CD4-positive, alpha-beta T cell treated with Interleukin-21 for 1 hour (primary cell): ENCODE results near the gene CTNND1.

Experiments used
- DNase-seq: peaks from one replicate; pipeline ENCODE4 v3.0.0-alpha.2; 2020

Gene CTNND1

GRCh38 chr11:57762235-57762861 lies 746 bp downstream of the CTNND1 start:
- no peak for DNase-seq

- no peak for DNase-seq
Observed at GRCh38 chr11:57763568-57763967, 2.0 kb downstream of the CTNND1 start.

- no peak for DNase-seq
Observed at GRCh38 chr11:57764021-57764420, 2.4 kb downstream of the CTNND1 start.

- no peak for DNase-seq
Observed at GRCh38 chr11:57764566-57764965, 3.0 kb downstream of the CTNND1 start.

GRCh38 chr11:57764972-57765371 lies 3.4 kb downstream of the CTNND1 start:
- DNase-seq: no peak

- no peak for DNase-seq
Observed at GRCh38 chr11:57770793-57771192, 9.2 kb downstream of the CTNND1 start.

GRCh38 chr11:57771365-57771764 lies 9.8 kb downstream of the CTNND1 start:
- DNase-seq: no peak

GRCh38 chr11:57772562-57772961 lies 11.0 kb downstream of the CTNND1 start:
- no peak for DNase-seq

- DNase-seq: no peak
Observed at GRCh38 chr11:57773026-57773598, 11.5 kb downstream of the CTNND1 start.

GRCh38 chr11:57775491-57775890 lies 13.9 kb downstream of the CTNND1 start:
- DNase-seq: no peak

- no peak for DNase-seq
Observed at GRCh38 chr11:57776031-57776521, 14.5 kb downstream of the CTNND1 start.

GRCh38 chr11:57776577-57777210 lies 15.1 kb downstream of the CTNND1 start:
- no peak for DNase-seq

GRCh38 chr11:57777969-57778317 lies 16.3 kb downstream of the CTNND1 start:
- no peak for DNase-seq

- no peak for DNase-seq
Observed at GRCh38 chr11:57778318-57779037, 16.9 kb downstream of the CTNND1 start.

GRCh38 chr11:57779276-57779675 lies 17.7 kb downstream of the CTNND1 start:
- DNase-seq: no peak

GRCh38 chr11:57781529-57781943 lies 19.9 kb downstream of the CTNND1 start:
- no peak for DNase-seq

GRCh38 chr11:57785072-57785471 lies 23.5 kb downstream of the CTNND1 start:
- DNase-seq: no peak

GRCh38 chr11:57786436-57786835 lies 24.8 kb downstream of the CTNND1 start:
- no peak for DNase-seq

GRCh38 chr11:57787006-57787604 lies 25.5 kb downstream of the CTNND1 start:
- no peak for DNase-seq

- peak; percentile 15 for DNase-seq
Observed at GRCh38 chr11:57787920-57788702, 26.5 kb downstream of the CTNND1 start.

- DNase-seq: no peak
Observed at GRCh38 chr11:57788703-57789088, 27.1 kb downstream of the CTNND1 start.

GRCh38 chr11:57791321-57792059 lies 29.9 kb downstream of the CTNND1 start:
- DNase-seq: no peak
